HCT116 (cell line): Measurements from ENCODE around the gene CDC42EP4. TPM values are rescaled to one million over a fixed set of nuclear protein-coding genes. Genes with fewer than 3 reads are reported as not detected.
A peak's percentile ranks its signal among the peaks of the same experiment; 100 is the strongest.

Source experiments
- ATAC-seq: fragments of 200-7000 bp; cut with Tn5 transposase; 2 replicates; pipeline ENCODE4 v1.9.1; 2020; ENCODE audit warnings: mild to moderate bottlenecking, moderate library complexity
- BruUV-seq: library from RNA; stranded (reverse); fragments of 400-500 nt; replicated peaks from 2 replicates; lab custom pipeline; 2021; lab: Mats Ljungman, UMichigan
- CTCF ChIA-PET: fragments of 300-600 bp; sonication (Branson Sonifier 250); formaldehyde crosslinking; loops from one replicate; lab custom pipeline; 2021; ENCODE audit warnings: antibody characterized with exemption; lab: Charles Lee
- POLR2A ChIA-PET: fragments of 300-600, 350-600 bp; sonication (Branson Sonifier 250); formaldehyde crosslinking; loops from one replicate; lab custom pipeline; 2021; ENCODE audit warnings: antibody characterized with exemption; lab: Charles Lee
- RAD21 ChIA-PET, 2 experiments: fragments of 300-600 bp; sonication (Branson Sonifier 250); formaldehyde crosslinking; loops; one replicate each; lab custom pipeline; 2023; ENCODE audit warnings: low total read pairs in 2 of 2; ENCODE audit not compliant: uncharacterized antibody in 2 of 2, unreplicated experiment in 2 of 2, low non-redundant PET in 1 of 2; lab: Charles Lee
- DNase-seq: peaks from one replicate; pipeline ENCODE4 v3.0.0-alpha.2; 2010; ENCODE audit warnings: low read depth, low spot score
- H2AFZ ChIP-seq: fragments of 200-600 bp; shearing (Covaris generic), sonication (generic); 2 replicates; pipeline ENCODE4 v1.6.1; 2017; ENCODE audit warnings: low read depth, mixed run types, mixed read lengths, antibody characterized with exemption, low read length; ENCODE audit not compliant: poor library complexity, severe bottlenecking
- H3K27ac ChIP-seq: 2 replicates; pipeline ENCODE4 v1.5.1; 2012; ENCODE audit warnings: low read depth, low read length
- H3K27me3 ChIP-seq: fragments of 200-600 bp; sonication (generic); 2 replicates; pipeline ENCODE4 v1.6.1; 2016; ENCODE audit warnings: mixed run types, low read length, mixed read lengths; ENCODE audit not compliant: insufficient read depth
- H3K36me3 ChIP-seq, 2 experiments: fragments of 200-500 bp in 1 of 2; fragments of 200-600 bp in 1 of 2; sonication (Bioruptor generic) in 1 of 2; sonication (generic) in 1 of 2; 2 replicates each; pipeline versions ENCODE4 v1.5.1 to v1.6.1; 2014 to 2016; ENCODE audit warnings: low read length in 2 of 2, inconsistent platforms in 1 of 2, mixed read lengths in 1 of 2, mixed run types in 1 of 2; ENCODE audit not compliant: insufficient read depth in 2 of 2, control insufficient read depth in 1 of 2
- H3K4me1 ChIP-seq, 2 experiments: fragments of 200-600 bp in 1 of 2; sonication (generic) in 1 of 2; 2 replicates each; pipeline versions ENCODE4 v1.5.1 to v1.6.1; 2012 to 2017; ENCODE audit warnings: low read length in 2 of 2, inconsistent platforms in 1 of 2, mild to moderate bottlenecking in 1 of 2, mixed read lengths in 1 of 2, mixed run types in 1 of 2, moderate library complexity in 1 of 2; ENCODE audit not compliant: insufficient read depth in 2 of 2, control insufficient read depth in 1 of 2
- H3K4me2 ChIP-seq: fragments of 200-600 bp; sonication (generic); 2 replicates; pipeline ENCODE4 v1.6.1; 2017; ENCODE audit warnings: mixed run types, low read length, mixed read lengths
- H3K4me3 ChIP-seq, 2 experiments: fragments of 200-600 bp in 1 of 2; sonication (generic) in 1 of 2; replicated peaks in 1 of 2; 2 replicates each; pipeline ENCODE4 v1.5.1; 2011 to 2016; ENCODE audit warnings: low read length in 2 of 2, control low read depth in 1 of 2, low read depth in 1 of 2, mild to moderate bottlenecking in 1 of 2, mixed read lengths in 1 of 2, mixed run types in 1 of 2
- H3K79me2 ChIP-seq: fragments of 200-600 bp; sonication (generic); 2 replicates; pipeline ENCODE4 v1.6.1; 2017; ENCODE audit warnings: mild to moderate bottlenecking, mixed run types, low read length, moderate library complexity, mixed read lengths; ENCODE audit not compliant: insufficient read depth
- H3K9ac ChIP-seq: fragments of 200-600 bp; sonication (generic); 2 replicates; pipeline ENCODE4 v1.6.1; 2016; ENCODE audit warnings: low read length, mixed read lengths
- H3K9me2 ChIP-seq: fragments of 200-600 bp; sonication (generic), shearing (Covaris generic); 2 replicates; pipeline ENCODE4 v1.6.1; 2017; ENCODE audit warnings: mixed run types, mild to moderate bottlenecking, moderate library complexity; ENCODE audit not compliant: insufficient read depth
- H3K9me3 ChIP-seq, 2 experiments: fragments of 200-500 bp in 1 of 2; fragments of 200-600 bp in 1 of 2; sonication (Bioruptor generic) in 1 of 2; sonication (generic) in 1 of 2; 2 replicates each; pipeline ENCODE4 v1.6.1; 2014 to 2017; ENCODE audit warnings: low read length in 2 of 2, mixed read lengths in 2 of 2, inconsistent platforms in 1 of 2, low read depth in 1 of 2, mild to moderate bottlenecking in 1 of 2, mixed run types in 1 of 2, moderate library complexity in 1 of 2; ENCODE audit not compliant: control insufficient read depth in 1 of 2, insufficient read depth in 1 of 2
- H4K20me1 ChIP-seq: fragments of 200-600 bp; sonication (generic), shearing (Covaris generic); 2 replicates; pipeline ENCODE4 v1.6.1; 2017; ENCODE audit warnings: mixed run types, mild to moderate bottlenecking, moderate library complexity; ENCODE audit not compliant: insufficient read depth
- ATF3 ChIP-seq: IDR thresholded peaks from 2 replicates; pipeline ENCODE4 v1.6.1; 2012
- EZH2phosphoT487 ChIP-seq: fragments of 200-600 bp; IDR thresholded peaks from 2 replicates; pipeline ENCODE4 v1.6.1; 2018; ENCODE audit warnings: antibody characterized with exemption, borderline replicate concordance
- FOSL1 ChIP-seq: IDR thresholded peaks from 2 replicates; pipeline ENCODE4 v1.6.1; 2012; ENCODE audit warnings: low read depth
- JUND ChIP-seq: IDR thresholded peaks from 2 replicates; pipeline ENCODE4 v1.6.1; 2012
- POLR2AphosphoS5 ChIP-seq: IDR thresholded peaks from 2 replicates; pipeline ENCODE4 v1.6.1; 2011; ENCODE audit warnings: mild to moderate bottlenecking, low read depth, low read length, moderate library complexity
- SIN3A ChIP-seq: IDR thresholded peaks from 2 replicates; pipeline ENCODE4 v1.6.1; 2012; ENCODE audit warnings: low read depth
- YY1 ChIP-seq: IDR thresholded peaks from 2 replicates; pipeline ENCODE4 v1.6.1; 2011; ENCODE audit warnings: low read length, low read depth, moderate library complexity, mild to moderate bottlenecking; ENCODE audit not compliant: insufficient replicate concordance; ENCODE audit errors: extremely low read depth
- ZFX ChIP-seq: fragments of 450-650 bp; IDR thresholded peaks from 2 replicates; pipeline ENCODE4 v1.6.1; 2017
- ZNF274 ChIP-seq: fragments of 200-500 bp; sonication (Bioruptor generic); IDR thresholded peaks from 2 replicates; pipeline ENCODE4 v1.6.1; 2014; ENCODE audit warnings: mild to moderate bottlenecking, low read depth, low read length, inconsistent platforms
- intact Hi-C: fragments of 100-400 bp; cut with micrococcal nuclease; formaldehyde crosslinking; loops from 2 replicates; pipeline ENCODE4 v1.10.0; 2022
- total RNA-seq: library from RNA; stranded (reverse); gene quantifications from one replicate; pipeline ENCODE4 v1.2.1, GENCODE V29; 2021; ENCODE audit not compliant: unreplicated experiment
- TF ChIP-seq, protein P1 (sequence below), 3 experiments: fragments of 200-600 bp in 1 of 3; sonication (generic) in 1 of 3; IDR thresholded peaks in 2 of 3; conservative IDR thresholded peaks in 1 of 3; 2 replicates each; pipeline ENCODE4 v1.5.1; 2012 to 2017; ENCODE audit warnings: low read depth in 2 of 3, low read length in 2 of 3, antibody characterized with exemption in 1 of 3, borderline replicate concordance in 1 of 3, control low read depth in 1 of 3, mild to moderate bottlenecking in 1 of 3, mixed read lengths in 1 of 3, mixed run types in 1 of 3, moderate library complexity in 1 of 3; ENCODE audit not compliant: insufficient read depth in 1 of 3
- TF ChIP-seq, protein P2 (sequence below): IDR thresholded peaks from 2 replicates; pipeline ENCODE4 v1.6.1; 2012

Gene CDC42EP4
- total RNA-seq, 1 experiment from 2014 or later, result 54.9 TPM

DNA sequence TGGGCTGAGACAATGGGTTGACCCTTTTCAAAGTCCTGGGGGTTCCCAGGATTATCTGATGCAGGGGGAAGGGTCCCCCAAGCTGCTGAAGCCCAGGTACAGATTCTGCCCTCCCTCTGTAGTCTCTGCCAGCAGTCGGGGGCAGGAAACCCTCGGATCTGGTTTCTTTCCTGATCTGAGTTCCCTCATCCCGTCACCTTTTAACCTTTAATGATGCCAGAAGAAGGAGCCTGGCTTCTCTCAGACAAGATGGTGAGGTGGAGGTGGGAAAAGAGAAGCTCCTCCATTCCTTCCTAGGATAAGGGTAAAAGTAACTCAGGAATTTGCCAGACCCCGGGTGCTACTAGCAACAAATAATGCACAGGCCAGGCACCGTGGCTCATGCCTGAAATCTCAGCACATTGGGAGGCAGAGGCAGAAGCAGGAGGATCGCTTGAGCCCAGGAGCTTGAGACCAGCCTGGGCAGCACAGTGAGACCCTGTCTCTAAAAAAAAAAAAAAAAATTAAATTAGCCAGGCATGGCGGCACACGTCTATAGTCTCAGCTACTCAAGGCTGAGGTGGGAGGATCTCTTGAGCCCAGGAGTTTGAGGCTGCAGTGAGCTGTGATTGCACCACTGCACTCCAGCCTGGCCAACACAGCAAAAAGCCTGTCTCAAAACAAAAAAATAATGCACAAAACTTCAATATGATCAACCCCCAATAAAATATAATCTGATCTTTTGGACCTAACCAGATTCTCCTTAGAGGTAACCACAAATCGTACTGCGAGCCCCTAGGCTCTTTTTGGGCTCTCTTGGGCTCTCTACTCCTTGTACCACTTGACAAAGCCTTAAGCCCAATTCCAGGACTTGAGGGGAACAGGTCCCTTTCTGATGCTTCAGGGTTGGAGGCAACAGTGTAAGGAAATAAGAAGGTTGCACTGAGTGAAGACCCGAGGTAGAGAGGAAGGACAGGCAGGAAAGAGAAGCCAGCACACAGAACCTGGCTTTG is 5.7 kb downstream of the CDC42EP4 start:
- H3K9ac ChIP-seq, result peak overlapping the region; percentile 66
- BruUV-seq, result no TSS peak

DNA sequence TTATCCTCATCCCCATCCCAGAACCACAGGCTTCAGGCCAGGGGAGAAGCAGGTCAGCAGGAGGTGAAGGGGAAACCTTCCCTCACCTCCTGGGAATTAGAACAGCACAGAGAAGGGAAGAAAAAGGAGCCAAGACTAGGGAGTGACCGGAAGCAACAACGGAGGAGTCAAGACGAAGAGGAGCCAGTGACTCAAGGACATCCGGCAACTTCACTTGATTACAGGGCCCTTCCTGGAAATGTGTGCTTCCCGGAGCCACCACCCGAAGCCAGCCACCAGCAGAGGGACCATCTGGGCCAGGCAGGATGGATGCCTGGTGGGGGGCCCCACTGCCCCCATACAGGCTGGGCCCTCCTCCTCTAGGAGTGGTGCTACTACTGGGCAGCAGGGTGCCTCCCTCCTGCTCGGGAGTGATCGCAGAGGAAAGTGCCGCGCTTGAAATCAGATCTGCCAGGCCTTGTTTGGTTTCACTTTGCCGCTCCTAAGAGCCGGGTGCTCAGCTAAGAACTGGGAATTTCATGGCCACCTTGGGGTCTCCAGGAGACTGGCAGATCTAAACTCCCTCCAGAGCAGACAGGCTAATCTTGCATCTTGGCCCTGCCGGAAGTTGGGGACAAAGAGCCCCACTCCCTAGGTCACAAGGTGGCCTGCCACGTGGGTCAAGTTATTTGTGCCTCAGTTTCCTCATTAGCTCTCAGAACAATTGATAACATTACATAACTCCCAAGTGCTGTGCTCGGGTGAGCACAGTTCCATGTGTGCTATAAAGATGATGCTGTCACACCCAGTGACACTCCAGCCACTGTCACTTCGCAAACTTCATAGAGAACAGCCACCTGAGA is 6.6 kb downstream of the CDC42EP4 start:
- intact Hi-C loops, result no loop called here
- Histone ChIP-seq H3K27me3 (no peaks in the 10 kb centered on the region), H3K4me3 (peak overlapping the region; percentile 51 to 56), H4K20me1 (no peaks in the 10 kb centered on the region)
- no peak for TF ChIP-seq EZH2phosphoT487
- TF ChIP-seq POLR2AphosphoS5, result peak; percentile 45
- TF ChIP-seq JUND, result no peak
- TF ChIP-seq FOSL1, result no peak
- TF ChIP-seq, protein P1, sequence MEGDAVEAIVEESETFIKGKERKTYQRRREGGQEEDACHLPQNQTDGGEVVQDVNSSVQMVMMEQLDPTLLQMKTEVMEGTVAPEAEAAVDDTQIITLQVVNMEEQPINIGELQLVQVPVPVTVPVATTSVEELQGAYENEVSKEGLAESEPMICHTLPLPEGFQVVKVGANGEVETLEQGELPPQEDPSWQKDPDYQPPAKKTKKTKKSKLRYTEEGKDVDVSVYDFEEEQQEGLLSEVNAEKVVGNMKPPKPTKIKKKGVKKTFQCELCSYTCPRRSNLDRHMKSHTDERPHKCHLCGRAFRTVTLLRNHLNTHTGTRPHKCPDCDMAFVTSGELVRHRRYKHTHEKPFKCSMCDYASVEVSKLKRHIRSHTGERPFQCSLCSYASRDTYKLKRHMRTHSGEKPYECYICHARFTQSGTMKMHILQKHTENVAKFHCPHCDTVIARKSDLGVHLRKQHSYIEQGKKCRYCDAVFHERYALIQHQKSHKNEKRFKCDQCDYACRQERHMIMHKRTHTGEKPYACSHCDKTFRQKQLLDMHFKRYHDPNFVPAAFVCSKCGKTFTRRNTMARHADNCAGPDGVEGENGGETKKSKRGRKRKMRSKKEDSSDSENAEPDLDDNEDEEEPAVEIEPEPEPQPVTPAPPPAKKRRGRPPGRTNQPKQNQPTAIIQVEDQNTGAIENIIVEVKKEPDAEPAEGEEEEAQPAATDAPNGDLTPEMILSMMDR (IDR thresholded peaks at IDR 0.05 in 2 of 3, conservative IDR thresholded peaks at IDR 0.05 in 1 of 3; ENCODE audit: borderline replicate concordance in 1 of 3, insufficient read depth in 1 of 3, low read depth in 2 of 3, low read length in 2 of 3), result peak in 2 of 3 experiments; percentile 53; a peak in 4 of 6 replicates
- 0 out of 2 replicates have a peak, but pooled peaks have one; percentile 28 for TF ChIP-seq ZFX
- TF ChIP-seq, protein P2, sequence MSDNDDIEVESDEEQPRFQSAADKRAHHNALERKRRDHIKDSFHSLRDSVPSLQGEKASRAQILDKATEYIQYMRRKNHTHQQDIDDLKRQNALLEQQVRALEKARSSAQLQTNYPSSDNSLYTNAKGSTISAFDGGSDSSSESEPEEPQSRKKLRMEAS, result no peak
- no peak for TF ChIP-seq YY1
- TF ChIP-seq, all 23 proteins: peak for 3
- BruUV-seq, result TSS peak; percentile 94
- ATAC-seq (peak; percentile 50), DNase-seq (peak; percentile 55)
- H3K9ac ChIP-seq, result peak overlapping the region; percentile 66
- POLR2A ChIA-PET, result interaction anchor here (0.5 to 3.9 kb wide), 5 partner anchors 10 to 65 kb away, joined by 3 to 14 read pairs (median 4); no protein-coding TSS in a partner anchor
- peaks cover 71 to 93% of the 10 kb centered on the region in 2 experiments for H3K4me1 ChIP-seq
- RAD21 ChIA-PET, result no interaction called here
- CTCF ChIA-PET, result no interaction called here
- no peaks in the 10 kb centered on the region for H3K9me3 ChIP-seq
- H3K36me3 ChIP-seq, result no peaks in the 10 kb centered on the region
- H2AFZ ChIP-seq, result no peak overlapping the region
- peak overlapping the region; percentile 83 for H3K4me2 ChIP-seq
- H3K79me2 ChIP-seq, result peaks cover 96% of the 10 kb centered on the region
- H3K9me2 ChIP-seq, result no peaks in the 10 kb centered on the region
- peak overlapping the region; percentile 70 for H3K27ac ChIP-seq

More for the DNA sequence above, 5.7 kb downstream of the CDC42EP4 start:
- POLR2A ChIA-PET, result interaction anchor here (0.6 to 3.9 kb wide), 4 partner anchors 9 to 64 kb away, joined by 3 to 14 read pairs (median 4); no protein-coding TSS in a partner anchor
- CTCF ChIA-PET, result no interaction called here
- Histone ChIP-seq H3K4me2 (peak overlapping the region; percentile 83), H3K79me2 (peaks cover 94% of the 10 kb centered on the region), H3K4me3 (peak overlapping the region; percentile 51 to 56), H3K36me3 (no peaks in the 10 kb centered on the region), H2AFZ (no peak overlapping the region), H3K27ac (peak overlapping the region; percentile 70), H4K20me1 (no peaks in the 10 kb centered on the region), H3K9me3 (no peaks in the 10 kb centered on the region), H3K27me3 (no peaks in the 10 kb centered on the region), H3K4me1 (peaks cover 61 to 87% of the 10 kb centered on the region in 2 experiments), H3K9me2 (no peaks in the 10 kb centered on the region)
- ATAC-seq (no peak), DNase-seq (no peak)
- RAD21 ChIA-PET, result interaction anchor here in 1 of 2 experiments (1.2 kb wide), 1 partner anchor 64 kb away, joined by 4 read pairs; no protein-coding TSS in a partner anchor
- TF ChIP-seq EZH2phosphoT487, result no peak
- no peak for TF ChIP-seq ZNF274
- no peak for TF ChIP-seq ATF3
- no peak for TF ChIP-seq FOSL1
- no peak for TF ChIP-seq SIN3A
- intact Hi-C loops, result no loop called here
